ENCODE results near the gene IQSEC1. TPM values are rescaled to one million over a fixed set of nuclear protein-coding genes. Genes with fewer than 3 reads are reported as not detected.

Gene IQSEC1
- total and polyA plus RNA-seq, 9 of the 15 experiments (the other 6 are each of a cell fraction or from before 2014, with no cell fraction given) = 0.56 to 39.0 (median 6.8) TPM

GRCh38 chr3:12993517-12994356 is 79.5 kb downstream of the IQSEC1 start:
- Histone ChIP-seq H3K27me3 (ENCODE audit: control insufficient read depth in 2 of 2, insufficient read depth in 2 of 2, low read length in 2 of 2) (no peaks in the 10 kb centered on the region), H3K36me3 (ENCODE audit: control insufficient read depth, insufficient read depth, low read length) (no peaks in the 10 kb centered on the region), H3K9me1 (ENCODE audit: control insufficient read depth, insufficient read depth, low read length) (peaks cover 4% of the 10 kb centered on the region), H4K20me1 (replicated peaks; ENCODE audit: control insufficient read depth, insufficient read depth, low read length) (no peaks in the 10 kb centered on the region), H3K4me2 (ENCODE audit: insufficient read depth, low read length) (peak overlapping the region; percentile 95), H3K79me2 (ENCODE audit: control insufficient read depth, insufficient read depth, low read length) (peaks cover 19% of the 10 kb centered on the region), H3K4me1 (replicated peaks in 1 of 2; ENCODE audit: control insufficient read depth in 2 of 2, insufficient read depth in 2 of 2, low read length in 2 of 2) (peaks cover 28 to 49% of the 10 kb centered on the region in 2 experiments), H2AFZ (ENCODE audit: low read depth, low read length) (peak overlapping the region; percentile 86), H3K9me3 (replicated peaks; ENCODE audit: control insufficient read depth, insufficient read depth, low read depth, low read length) (no peaks in the 10 kb centered on the region), H3K4me3 (peak overlapping the region; percentile 73), H3K9ac (ENCODE audit: insufficient read depth in 1 of 2, low read depth in 2 of 2, low read length in 2 of 2) (peak overlapping the region; percentile 80 to 97), H3K27ac (ENCODE audit: extremely low read depth, low read depth, low read length) (peak overlapping the region; percentile 82)
- ATAC-seq = peak; percentile 36
- ChIA-PET POLR2A (interaction anchor here (0.8 to 4.3 kb wide), 6 partner anchors 9 to 125 kb away, joined by 3 to 18 read pairs (median 5); no protein-coding TSS in a partner anchor), CTCF (ENCODE audit: low intra/inter-chr PET ratio) (interaction anchor here (0.6 to 2.1 kb wide), 3 partner anchors 55 to 126 kb away, joined by 3 to 5 read pairs (median 3); no protein-coding TSS in a partner anchor)
- no peak for FAIRE-seq
- WGBS (ENCODE audit: insufficient coverage, low coverage, missing lambda C conversion rate) = under 1% methylated on average over 31 of the region's 114 CpGs
- in situ Hi-C loops (cut with MboI) = no loop called here
- DNase-seq (ENCODE audit: extremely low read depth in 1 of 4, low spot score in 3 of 4) = peak; percentile 66 to 89 (median 85)
- no TSS peak for BruUV-seq (replicated peaks)
- intact Hi-C loops (cut with micrococcal nuclease) = loop anchor here (2.0 to 10.0 kb wide), 4 partner anchors 19 to 509 kb away; partner anchors contain the start of genes CAND2 and TSEN2
- TF ChIP-seq, protein P1, sequence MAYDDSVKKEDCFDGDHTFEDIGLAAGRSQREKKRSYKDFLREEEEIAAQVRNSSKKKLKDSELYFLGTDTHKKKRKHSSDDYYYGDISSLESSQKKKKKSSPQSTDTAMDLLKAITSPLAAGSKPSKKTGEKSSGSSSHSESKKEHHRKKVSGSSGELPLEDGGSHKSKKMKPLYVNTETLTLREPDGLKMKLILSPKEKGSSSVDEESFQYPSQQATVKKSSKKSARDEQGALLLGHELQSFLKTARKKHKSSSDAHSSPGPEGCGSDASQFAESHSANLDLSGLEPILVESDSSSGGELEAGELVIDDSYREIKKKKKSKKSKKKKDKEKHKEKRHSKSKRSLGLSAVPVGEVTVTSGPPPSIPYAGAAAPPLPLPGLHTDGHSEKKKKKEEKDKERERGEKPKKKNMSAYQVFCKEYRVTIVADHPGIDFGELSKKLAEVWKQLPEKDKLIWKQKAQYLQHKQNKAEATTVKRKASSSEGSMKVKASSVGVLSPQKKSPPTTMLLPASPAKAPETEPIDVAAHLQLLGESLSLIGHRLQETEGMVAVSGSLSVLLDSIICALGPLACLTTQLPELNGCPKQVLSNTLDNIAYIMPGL (CRISPR knock-in tag; IDR thresholded peaks at IDR 0.05) = peak; percentile 84; the same call in 1 of the 2 replicates
- TF ChIP-seq RB1 (IDR thresholded peaks at IDR 0.05; ENCODE audit: low read depth) (peak; percentile 51; the same call in 1 of the 2 replicates), ZMIZ1 (IDR thresholded peaks at IDR 0.05; ENCODE audit: low read depth in 2 of 2, low read length in 2 of 2) (no peak), TAF7 (tag; IDR thresholded peaks at IDR 0.05) (no peak), MYBL2 (IDR thresholded peaks at IDR 0.05; ENCODE audit: low read depth) (no peak), MYBL2 (CRISPR knock-in tag; IDR thresholded peaks at IDR 0.05; ENCODE audit: borderline replicate concordance) (no peak), RERE (CRISPR knock-in tag; IDR thresholded peaks at IDR 0.05; ENCODE audit: borderline replicate concordance) (0 out of 2 replicates have a peak, but pooled peaks have one; percentile 41), GABPB1 (CRISPR knock-in tag; IDR thresholded peaks at IDR 0.05) (0 out of 2 replicates have a peak, but pooled peaks have one; percentile 19), CBFA2T2 (conservative IDR thresholded peaks at IDR 0.05) (no peak)
